Mesangial cell (primary cell): ENCODE results near the gene PLEKHA4. TPM values are rescaled to one million over a fixed set of nuclear protein-coding genes. Genes with fewer than 3 reads are reported as not detected.

Experiments
- total RNA-seq: library from RNA; depleted of rRNA; stranded (reverse); fragments of >200 nt; gene quantifications from 2 replicates; pipeline ENCODE4 v1.2.3, GENCODE V29; 2015

The PLEKHA4 gene
- 2.8 and 12.4 TPM in 2 replicates for total RNA-seq

GRCh38 chr19:48868114-48868886 lies at the start of gene PLEKHA4:
Gene PLEKHA4 (minus strand): TSS chr19:48868617. CDS start chr19:48867620, 997 bp downstream.

GRCh38 chr19:48899781-48900476 lies 31.5 kb upstream of the PLEKHA4 start, which contains the start of gene NUCB1:
Gene NUCB1 (plus strand): TSS chr19:48900312. CDS start chr19:48900797, 485 bp downstream.

GRCh38 chr19:48872182-48872883 lies 3.9 kb upstream of the PLEKHA4 start, which contains the start of gene PPP1R15A:
Gene PPP1R15A (plus strand): TSS chr19:48872421. CDS start chr19:48873234, 813 bp downstream.

GRCh38 chr19:48836089-48837017 lies 32.1 kb downstream of the PLEKHA4 start, which contains the start of gene HSD17B14:
Gene HSD17B14 (minus strand): TSS chr19:48836491. CDS start chr19:48836411, 80 bp downstream.

Other genes starting within 250 kb of the PLEKHA4 start
- gene RPL18, start 249.4 kb downstream of the PLEKHA4 start, total RNA-seq, result 2,568 and 2,890 TPM in 2 replicates
- gene SPHK2, start 249.1 kb downstream of the PLEKHA4 start, total RNA-seq, result 11.7 and 12.3 TPM in 2 replicates
- gene DBP, start 231.2 kb downstream of the PLEKHA4 start, total RNA-seq, result 0.65 and 17.7 TPM in 2 replicates
- 11.3 TPM in 1 of 2 replicates, not detected in the other for gene CA11, start 222.4 kb downstream of the PLEKHA4 start, total RNA-seq
- gene NTN5, start 195.6 kb downstream of the PLEKHA4 start, total RNA-seq, result 0.51 TPM in 1 of 2 replicates, not detected in the other
- gene FUT2, start 172.6 kb downstream of the PLEKHA4 start, total RNA-seq, result under 0.01 TPM in 1 of 2 replicates, not detected in the other
- gene MAMSTR, start 148.9 kb downstream of the PLEKHA4 start, total RNA-seq, result 1.3 and 5.3 TPM in 2 replicates
- gene RASIP1, start 128.0 kb downstream of the PLEKHA4 start, total RNA-seq, result 3.8 and 4.7 TPM in 2 replicates
- gene IZUMO1, start 121.7 kb downstream of the PLEKHA4 start, total RNA-seq, result not detected in 2 replicates
- gene FUT1, start 116.0 kb downstream of the PLEKHA4 start, total RNA-seq, result 0.98 and 2.2 TPM in 2 replicates
- not detected in 2 replicates for gene FGF21, start 113.1 kb downstream of the PLEKHA4 start, total RNA-seq
- gene BCAT2, start 57.6 kb downstream of the PLEKHA4 start, total RNA-seq, result 69.8 and 75.0 TPM in 2 replicates
- 2.0 and 24.1 TPM in 2 replicates for gene HSD17B14, start 32.1 kb downstream of the PLEKHA4 start, total RNA-seq
- gene PPP1R15A, start 3.8 kb upstream of the PLEKHA4 start, total RNA-seq, result 22.8 and 32.2 TPM in 2 replicates
- gene TULP2, start 30.1 kb upstream of the PLEKHA4 start, total RNA-seq, result not detected in 2 replicates
- 196 and 317 TPM in 2 replicates for gene NUCB1, start 31.7 kb upstream of the PLEKHA4 start, total RNA-seq
- 0.33 TPM in 1 of 2 replicates, not detected in the other for gene DHDH, start 65.1 kb upstream of the PLEKHA4 start, total RNA-seq
- 129 and 173 TPM in 2 replicates for gene BAX, start 86.3 kb upstream of the PLEKHA4 start, total RNA-seq
- gene FTL, start 96.7 kb upstream of the PLEKHA4 start, total RNA-seq, result 1,218 and 2,784 TPM in 2 replicates
- 34.2 and 47.6 TPM in 2 replicates for gene GYS1, start 124.7 kb upstream of the PLEKHA4 start, total RNA-seq
- 137 and 324 TPM in 2 replicates for gene RUVBL2, start 125.3 kb upstream of the PLEKHA4 start, total RNA-seq
- gene LHB, start 148.5 kb upstream of the PLEKHA4 start, total RNA-seq, result 0.49 and 0.76 TPM in 2 replicates
- 0.33 TPM in 1 of 2 replicates, not detected in the other for gene CGB3, start 155.7 kb upstream of the PLEKHA4 start, total RNA-seq
- gene CGB2, start 163.3 kb upstream of the PLEKHA4 start, total RNA-seq, result 3.9 TPM in 1 of 2 replicates, not detected in the other
- 3.7 TPM in 1 of 2 replicates, not detected in the other for gene CGB1, start 168.3 kb upstream of the PLEKHA4 start, total RNA-seq
- 0.38 and 2.1 TPM in 2 replicates for gene CGB5, start 175.2 kb upstream of the PLEKHA4 start, total RNA-seq
- gene CGB8, start 180.5 kb upstream of the PLEKHA4 start, total RNA-seq, result 0.25 and 8.0 TPM in 2 replicates
- gene CGB7, start 189.1 kb upstream of the PLEKHA4 start, total RNA-seq, result 3.4 and 3.6 TPM in 2 replicates
- gene NTF4, start 196.2 kb upstream of the PLEKHA4 start, total RNA-seq, result 0.25 TPM in 1 of 2 replicates, not detected in the other
- not detected in 2 replicates for gene KCNA7, start 204.1 kb upstream of the PLEKHA4 start, total RNA-seq
- 155 and 218 TPM in 2 replicates for gene SNRNP70, start 216.8 kb upstream of the PLEKHA4 start, total RNA-seq
- gene LIN7B, start 245.8 kb upstream of the PLEKHA4 start, total RNA-seq, result 6.4 and 8.9 TPM in 2 replicates